Stimulated activated CD8-positive, alpha-beta memory T cell treated with anti-CD3 and anti-CD28 coated beads, Interleukin-2, amount 100 ng/mL, for 1 hour (primary cell): Measurements from ENCODE around the gene SLC1A3.

Experiments
- DNase-seq, 2 donors: peaks; one replicate each; pipeline ENCODE4 v3.0.0-alpha.2; 2020; ENCODE audit warnings: low read depth in 2 of 2

The SLC1A3 gene

DNA sequence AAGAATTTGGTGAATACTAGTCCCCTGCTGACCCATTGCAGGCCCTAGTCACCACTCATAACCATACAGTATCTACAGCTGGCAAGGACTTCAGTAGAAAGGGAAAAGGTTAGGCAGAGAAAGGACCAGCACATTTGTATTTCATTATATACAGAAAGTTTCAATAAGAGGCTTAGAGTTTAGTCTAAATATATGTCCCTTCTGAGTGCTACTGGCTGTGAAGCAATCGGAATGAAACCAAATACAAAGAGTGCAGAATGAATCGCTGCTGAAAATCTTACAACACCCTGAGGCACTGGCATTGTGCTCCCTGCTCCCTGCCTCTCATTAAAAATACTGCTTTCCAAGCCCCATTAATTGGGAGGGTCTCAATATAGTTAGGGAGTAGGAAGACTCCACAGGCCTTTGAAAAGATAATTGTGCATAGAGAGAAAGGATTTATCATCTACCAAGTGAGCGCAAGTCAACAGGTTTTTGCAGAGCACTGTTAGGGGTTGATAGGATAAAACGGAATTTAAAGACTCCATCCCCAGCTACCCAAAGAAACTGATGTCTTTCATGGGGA is 110.8 kb downstream of the SLC1A3 start:
- no peak for DNase-seq

DNA sequence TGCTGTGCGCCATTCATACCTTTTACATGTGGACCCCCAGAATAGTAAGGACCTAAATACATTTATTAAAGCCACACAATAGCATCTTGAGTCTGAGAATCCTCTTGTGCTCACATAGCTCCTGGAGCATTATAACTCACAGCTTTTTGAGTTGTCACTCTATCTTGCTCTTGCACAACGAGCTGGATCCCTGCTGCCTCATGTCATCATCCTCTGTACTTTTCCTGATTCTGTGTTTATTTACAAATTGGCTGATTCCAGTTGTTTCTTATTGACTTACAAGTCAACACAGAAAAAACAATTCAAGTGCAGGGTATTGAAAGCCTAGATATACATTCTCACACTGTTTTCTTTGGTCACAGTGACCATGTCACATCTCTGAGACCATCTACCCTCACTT is 112.9 kb downstream of the SLC1A3 start:
- DNase-seq = no peak

DNA sequence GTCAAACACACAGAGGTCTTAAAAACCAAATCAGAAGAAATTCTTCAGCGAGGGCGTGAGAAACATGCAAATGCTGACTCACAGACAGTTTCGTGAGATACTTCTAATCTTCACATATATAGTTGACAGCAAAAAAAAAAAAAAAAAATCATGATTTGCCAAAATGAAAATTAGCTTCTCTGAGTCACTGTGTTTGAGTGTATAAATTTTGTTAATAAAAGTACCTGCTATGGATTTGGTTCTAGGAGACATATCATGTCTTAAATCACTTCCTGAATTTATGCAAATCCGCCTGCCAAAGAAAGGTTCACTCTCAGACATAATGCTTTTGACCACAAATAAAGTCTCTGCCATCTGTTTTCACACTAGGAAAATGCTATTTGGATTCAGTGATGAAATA is 114.3 kb downstream of the SLC1A3 start:
- no peak for DNase-seq

DNA sequence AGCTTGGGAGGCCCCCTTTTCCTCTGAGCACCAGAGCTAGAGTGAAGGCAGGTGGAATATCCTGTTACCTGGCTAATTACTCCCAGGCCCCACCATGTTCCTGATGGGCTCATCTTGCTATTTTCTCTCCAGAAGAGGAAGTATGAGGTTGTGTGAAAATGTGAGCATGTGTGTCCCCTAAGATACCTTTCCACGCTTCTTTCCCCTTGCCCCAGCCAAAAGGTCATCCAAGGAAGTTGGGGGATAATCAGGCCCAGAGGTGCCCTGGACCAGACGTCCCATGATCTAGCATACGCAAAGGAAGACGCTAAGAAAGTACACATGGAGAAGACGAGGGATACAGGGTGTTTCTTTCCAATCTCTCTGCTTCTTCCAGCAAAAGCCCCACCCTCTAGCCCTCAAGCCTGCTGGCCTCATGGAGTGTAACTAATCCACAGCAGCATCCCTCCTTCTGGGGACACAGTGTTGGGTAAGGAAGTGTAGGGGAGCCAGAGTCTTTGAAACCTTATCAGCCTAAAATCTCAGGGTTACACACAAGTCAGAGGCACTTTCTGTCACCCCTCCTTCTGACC is 115.3 kb downstream of the SLC1A3 start:
- no peak for DNase-seq

DNA sequence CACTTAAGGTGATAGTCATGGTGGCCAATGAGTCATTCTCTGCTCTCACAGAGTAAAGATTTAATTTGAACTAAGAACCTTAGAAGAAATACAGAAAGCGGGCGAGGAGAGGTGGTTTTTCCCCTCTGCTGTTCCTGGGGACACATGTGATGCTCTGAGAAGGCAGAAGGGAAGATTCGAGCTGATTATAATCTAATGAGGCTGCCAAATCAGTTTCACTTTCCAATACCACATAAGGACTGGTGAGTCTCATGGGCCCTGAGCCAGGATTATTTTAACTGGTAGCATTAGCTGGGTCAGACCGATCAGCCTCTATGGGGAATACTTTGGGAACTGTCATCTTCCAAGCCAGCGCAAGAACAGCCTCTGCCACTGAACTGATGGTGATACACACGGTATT is 116.5 kb downstream of the SLC1A3 start:
- no peak for DNase-seq

DNA sequence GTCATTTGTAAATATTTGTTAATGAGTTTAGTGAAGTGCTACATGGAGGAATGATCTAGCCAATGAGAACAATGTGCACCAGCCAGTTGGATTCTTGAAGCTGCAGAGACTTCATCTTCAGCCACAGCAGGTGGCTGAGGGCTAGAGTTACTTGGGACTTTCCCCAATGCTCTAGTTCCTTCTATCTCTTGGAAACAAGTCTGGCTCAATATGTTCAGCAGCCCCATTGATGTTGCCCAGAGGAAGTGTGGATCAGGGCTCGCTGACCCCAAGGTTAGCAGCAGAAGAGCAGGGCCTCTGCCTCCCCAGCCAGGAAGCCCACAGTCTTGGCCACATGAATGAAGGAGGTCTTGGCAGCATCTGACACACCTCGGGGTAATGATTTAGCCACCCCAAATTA is 117.5 kb downstream of the SLC1A3 start:
- DNase-seq = no peak

DNA sequence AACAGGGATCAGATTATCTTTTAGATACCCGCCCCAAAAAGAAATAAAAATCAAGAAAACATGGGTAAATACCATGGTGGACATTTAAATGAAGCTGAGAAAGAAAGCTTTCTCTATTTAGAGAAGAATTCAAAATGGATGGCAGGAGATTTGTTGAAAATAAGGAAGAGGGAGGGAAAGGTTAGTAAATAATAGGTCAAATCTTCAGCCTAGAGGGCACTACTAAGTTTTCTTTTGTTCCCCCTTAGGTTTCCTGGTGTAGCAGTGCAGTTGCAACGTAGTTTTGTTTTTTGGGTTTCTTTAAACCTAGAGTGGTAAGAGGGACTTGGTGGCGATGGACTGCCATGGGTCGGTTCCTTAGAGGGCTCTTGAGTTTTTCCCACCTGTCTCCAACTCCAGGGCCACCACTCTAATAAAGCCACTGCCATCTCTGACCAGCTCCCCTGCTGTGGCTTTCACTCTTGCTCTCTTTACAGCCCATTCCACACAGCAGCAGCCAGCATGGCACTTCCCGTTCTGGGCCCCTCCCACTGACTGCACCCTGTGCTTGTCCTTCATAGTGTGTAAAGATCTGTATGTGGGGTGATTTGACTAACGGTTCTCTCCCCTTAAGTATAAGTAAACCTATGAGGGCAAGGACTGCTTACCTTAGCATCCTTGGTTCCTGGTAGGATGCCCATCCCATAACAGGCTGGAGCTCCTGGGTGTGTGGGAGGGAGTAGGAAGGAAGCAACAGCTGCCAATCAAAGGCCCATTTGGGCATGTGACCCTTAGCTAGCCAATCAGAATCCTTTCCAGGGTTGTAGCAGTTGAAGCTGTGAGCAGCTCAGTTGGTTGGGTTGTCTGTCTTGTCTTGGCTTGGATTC is 118.3 kb downstream of the SLC1A3 start:
- DNase-seq = no peak

DNA sequence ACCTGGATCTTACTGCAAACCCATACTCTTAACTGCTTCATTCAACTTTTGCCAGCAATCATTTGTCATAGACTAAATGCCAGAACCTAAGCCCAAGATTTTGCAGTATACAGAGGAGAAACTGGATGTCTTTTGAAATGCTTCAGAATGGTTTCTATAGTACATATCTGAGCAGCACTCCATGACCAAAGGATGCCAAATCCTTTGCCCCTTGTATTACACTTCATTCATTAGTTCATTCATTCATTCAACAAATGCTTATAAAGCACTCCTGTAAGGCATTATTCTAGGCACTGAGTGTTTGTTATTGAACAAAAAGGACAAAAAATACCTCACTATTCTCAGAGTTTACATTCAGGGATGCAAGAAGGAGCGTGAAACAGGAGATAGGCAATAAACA is 119.9 kb downstream of the SLC1A3 start:
- no peak for DNase-seq

DNA sequence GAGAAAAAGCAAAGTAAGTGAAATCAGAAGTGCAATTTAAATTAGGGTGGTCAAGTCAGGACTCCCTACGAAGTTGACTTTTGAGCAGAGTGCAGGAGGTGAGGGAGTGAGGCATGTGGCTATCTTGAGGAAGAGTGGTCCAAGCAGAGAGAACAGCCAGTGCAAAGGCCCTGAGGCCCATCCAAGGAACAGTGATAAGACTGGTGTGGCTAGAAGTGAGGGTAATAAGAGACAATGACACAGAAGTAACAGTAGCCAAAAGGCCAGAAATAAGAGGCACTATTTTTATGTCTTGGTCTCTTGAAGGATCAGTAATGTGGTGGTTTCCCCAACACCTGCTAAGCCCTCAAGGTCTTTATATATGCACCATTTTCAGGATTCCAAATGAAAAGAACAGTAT is 120.4 kb downstream of the SLC1A3 start:
- no peak for DNase-seq

DNA sequence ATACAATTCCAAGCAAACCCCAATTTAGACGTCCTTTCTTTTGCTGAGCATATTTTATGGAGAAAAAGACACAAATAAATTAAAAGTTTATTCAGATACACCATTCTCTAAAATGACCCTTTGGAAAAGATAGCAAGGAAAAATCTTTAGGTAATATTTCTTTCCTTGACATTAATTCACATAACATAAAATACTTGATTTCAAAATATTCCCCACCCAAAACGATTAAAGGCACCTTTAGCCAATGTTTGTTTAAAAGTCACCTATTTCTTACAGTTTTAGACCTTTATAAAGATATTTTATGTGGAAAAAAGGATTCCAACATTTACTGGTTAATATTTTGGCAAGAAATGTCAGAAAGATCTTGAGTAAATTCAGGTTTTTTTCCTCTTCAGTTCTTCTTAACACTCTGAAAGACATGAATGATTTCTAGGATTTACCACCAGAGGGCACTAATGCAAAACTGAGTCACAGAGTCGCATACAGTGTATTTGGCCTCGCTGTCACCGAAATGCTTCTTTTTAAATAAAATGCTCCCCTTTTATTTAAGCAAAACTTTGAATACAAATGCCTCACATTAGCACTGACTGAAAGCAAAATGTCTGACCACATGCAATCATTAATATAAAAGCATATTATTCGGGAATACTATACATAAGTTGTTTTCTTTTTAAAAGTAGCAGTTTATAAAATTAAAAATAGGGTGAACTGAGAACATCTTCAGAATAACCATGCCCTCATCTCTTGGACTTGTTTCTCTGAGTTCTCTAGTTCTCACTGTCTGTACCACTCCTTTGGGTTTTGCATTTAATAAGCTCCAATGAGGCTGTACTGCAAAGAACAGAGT is 122.5 kb downstream of the SLC1A3 start:
- no peak for DNase-seq

DNA sequence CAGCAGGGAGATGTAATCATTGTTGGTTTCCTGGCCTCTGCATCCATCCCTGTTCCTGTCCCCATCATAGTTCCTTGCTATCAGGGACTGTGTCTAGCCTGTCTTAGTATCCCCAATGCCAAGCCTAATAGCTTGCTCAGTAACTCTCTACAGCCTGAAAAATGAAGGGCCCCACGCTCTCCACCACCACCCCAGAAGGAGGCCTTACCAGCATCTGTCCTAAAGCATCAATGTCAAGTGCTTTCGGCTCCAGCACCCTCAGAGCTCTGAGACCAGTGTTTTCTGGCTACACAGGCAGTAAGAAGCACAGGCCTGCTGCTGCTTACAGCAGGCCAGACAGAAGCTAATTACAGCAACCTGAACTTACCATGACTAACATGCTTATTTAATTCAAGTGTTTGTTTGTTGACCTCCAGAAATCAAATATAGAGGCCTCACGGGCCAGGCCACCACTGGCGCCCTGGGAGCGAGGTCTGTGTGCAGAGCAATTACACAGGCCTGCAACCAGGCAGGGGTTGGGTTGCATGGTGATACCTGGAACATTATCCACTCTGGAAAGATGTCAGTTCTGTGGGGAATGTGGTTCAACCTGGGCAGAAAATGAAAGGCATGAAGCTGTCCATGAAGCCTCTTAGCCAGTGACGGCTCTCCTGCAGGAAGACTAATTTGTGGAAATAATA is 124.3 kb downstream of the SLC1A3 start:
- DNase-seq = no peak

DNA sequence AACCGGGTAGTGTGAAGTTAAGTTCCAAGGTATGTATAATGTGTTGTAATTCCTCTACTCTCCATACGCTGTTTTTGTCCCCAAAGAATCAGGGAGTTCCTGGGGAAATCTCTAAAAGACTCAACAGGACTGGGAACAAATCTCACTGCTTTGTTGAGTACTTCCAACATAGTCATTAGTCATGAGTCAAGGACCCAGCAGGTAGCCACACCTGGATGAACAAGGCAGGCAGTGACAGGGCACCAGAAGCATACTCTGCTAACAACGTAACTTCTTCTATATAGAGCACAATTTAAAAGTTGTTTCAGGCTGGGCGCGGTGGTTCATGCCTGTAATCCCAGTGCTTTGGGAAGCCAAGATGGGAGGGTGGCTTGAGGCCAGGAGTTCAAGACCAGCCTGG is 126.8 kb downstream of the SLC1A3 start:
- no peak for DNase-seq

DNA sequence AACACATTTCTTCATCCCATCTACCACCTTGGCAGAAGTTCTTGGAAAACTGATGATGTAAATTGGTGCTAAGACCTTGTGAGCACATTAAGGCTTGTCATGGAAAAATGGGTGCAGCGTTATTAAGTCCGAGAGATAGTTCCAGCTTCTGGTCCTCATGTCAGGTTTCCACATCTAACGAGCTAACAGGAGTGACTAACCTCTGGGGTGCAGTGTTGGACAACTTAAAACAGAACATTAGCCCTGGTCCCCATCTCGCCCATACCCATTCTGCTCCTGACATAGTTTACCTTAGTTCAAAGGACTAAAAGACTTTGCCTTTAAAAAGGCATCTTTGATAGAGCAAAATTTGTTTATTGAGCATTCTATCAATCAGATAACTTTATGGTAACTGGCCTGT is 128.0 kb downstream of the SLC1A3 start:
- DNase-seq = no peak

DNA sequence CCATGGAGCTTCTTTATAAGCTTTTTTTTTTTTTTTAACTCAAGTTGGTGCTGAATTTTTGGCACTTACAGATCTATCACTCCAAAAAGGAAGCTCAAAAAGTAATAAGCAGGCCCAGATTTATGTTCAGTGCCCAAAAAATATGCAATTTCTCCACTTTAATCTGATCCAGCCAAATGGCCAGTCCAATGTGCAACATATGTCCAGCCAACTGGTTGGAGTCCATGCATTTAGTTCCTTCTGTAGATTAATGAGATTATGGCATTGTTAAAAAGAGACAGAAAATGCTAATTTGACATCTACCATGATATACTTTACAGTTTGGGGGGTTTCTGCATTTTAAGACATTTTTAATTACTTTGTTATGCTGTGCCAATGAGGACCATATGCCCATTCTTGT is 129.5 kb downstream of the SLC1A3 start:
- no peak for DNase-seq
